Stimulated activated CD4-positive, alpha-beta T cell treated with anti-CD3 and anti-CD28 coated beads, Interleukin-12 subunit alpha, Interleukin-12 subunit beta, amount 100 ng/mL, for 48 hours (primary cell): ENCODE results near the gene PGC.
"Not testable (repeated sequence)": the region's sequence is repeated elsewhere in the genome, so short reads cannot be mapped to it uniquely, and the experiment has no call there.

Experiments used
- DNase-seq, 3 donors: peaks; one replicate each; pipeline ENCODE4 v3.0.0-alpha.2; 2020; ENCODE audit warnings: low read depth in 2 of 3, low spot score in 1 of 3

The PGC gene

GRCh38 chr6:41777551-41778285, 30.5 kb upstream of the PGC start:
- no peak for DNase-seq

GRCh38 chr6:41775293-41775882, 28.2 kb upstream of the PGC start:
- no peak for DNase-seq

- DNase-seq: no peak
These were observed 27.6 kb upstream of the PGC start for GRCh38 chr6:41774841-41775240.

GRCh38 chr6:41771058-41771983, 24.1 kb upstream of the PGC start:
- DNase-seq: no peak

- DNase-seq: no peak
These were observed 23.3 kb upstream of the PGC start for GRCh38 chr6:41770381-41771057.

- DNase-seq: no peak
These were observed 22.2 kb upstream of the PGC start for GRCh38 chr6:41769376-41769775.

- DNase-seq: no peak
These were observed 21.5 kb upstream of the PGC start for GRCh38 chr6:41768545-41769308.

GRCh38 chr6:41767112-41767833, 20.1 kb upstream of the PGC start:
- DNase-seq: no peak

- DNase-seq: not testable (repeated sequence)
These were observed 19.0 kb upstream of the PGC start for GRCh38 chr6:41766043-41766664.

GRCh38 chr6:41763470-41763869, 16.3 kb upstream of the PGC start:
- no peak for DNase-seq

- DNase-seq: no peak
These were observed 12.8 kb upstream of the PGC start for GRCh38 chr6:41759905-41760579.

GRCh38 chr6:41759106-41759904, 12.1 kb upstream of the PGC start:
- DNase-seq: no peak

- no peak for DNase-seq
These were observed 11.4 kb upstream of the PGC start for GRCh38 chr6:41758641-41759035.

- DNase-seq: no peak
These were observed 10.9 kb upstream of the PGC start for GRCh38 chr6:41757931-41758640.

- DNase-seq: no peak
These were observed 10.1 kb upstream of the PGC start for GRCh38 chr6:41757271-41757670.

GRCh38 chr6:41756354-41756753, 9.2 kb upstream of the PGC start:
- no peak for DNase-seq

GRCh38 chr6:41755895-41756294, 8.7 kb upstream of the PGC start:
- no peak for DNase-seq

- DNase-seq: no peak
These were observed 3.2 kb upstream of the PGC start for GRCh38 chr6:41750374-41750773.
